SK-N-SH treated with all-trans-retinoic acid at 6 μM for 48 hours (cell line): ENCODE measurements around the gene TMEM135.

Source experiments
- ATAC-seq: fragments of 200-7000 bp; cut with Tn5 transposase; 3 replicates; pipeline ENCODE4 v1.9.1; 2020; ENCODE audit warnings: mild to moderate bottlenecking, moderate library complexity
- ARNTL ChIP-seq: fragments of 450-650 bp; formaldehyde crosslinking; IDR thresholded peaks from 2 replicates; pipeline ENCODE4 v1.5.0; 2020; ENCODE audit warnings: low read depth, mild to moderate bottlenecking, moderate library complexity, borderline replicate concordance
- BACH2 ChIP-seq: fragments of 250-450 bp; sonication (Bioruptor Pico); IDR thresholded peaks from 2 replicates; pipeline ENCODE4 v1.9.0; 2021; ENCODE audit warnings: mild to moderate bottlenecking, borderline replicate concordance
- CREB5 ChIP-seq: fragments of 250-450 bp; sonication (Bioruptor Pico); IDR thresholded peaks from 2 replicates; pipeline ENCODE4 v1.5.1; 2020; ENCODE audit warnings: low read depth, mild to moderate bottlenecking, moderate library complexity
- CSDC2 ChIP-seq: fragments of 250-450 bp; sonication (Bioruptor Pico); IDR thresholded peaks from 2 replicates; pipeline ENCODE4 v1.5.0; 2020; ENCODE audit warnings: mild to moderate bottlenecking, moderate library complexity
- CSRNP3 ChIP-seq: fragments of 250-450 bp; sonication (Bioruptor Pico); IDR thresholded peaks from 2 replicates; pipeline ENCODE4 v1.5.1; 2021; ENCODE audit warnings: mild to moderate bottlenecking, moderate library complexity
- ESRRG ChIP-seq: fragments of 250-450 bp; sonication (Bioruptor Pico); IDR thresholded peaks from 2 replicates; pipeline ENCODE4 v1.6.1; 2021; ENCODE audit warnings: mild to moderate bottlenecking
- GLIS3 ChIP-seq: fragments of 250-450 bp; sonication (Bioruptor Pico); IDR thresholded peaks from 2 replicates; pipeline ENCODE4 v1.5.0; 2020; ENCODE audit warnings: mild to moderate bottlenecking, moderate library complexity
- ISL1 ChIP-seq: fragments of 250-450 bp; sonication (Bioruptor Pico); IDR thresholded peaks from 2 replicates; pipeline ENCODE4 v2.1.2; 2022; ENCODE audit warnings: mild to moderate bottlenecking, moderate library complexity
- OSR1 ChIP-seq: fragments of 250-450 bp; sonication (Bioruptor Pico); IDR thresholded peaks from 2 replicates; pipeline ENCODE4 v1.8.0; 2022; ENCODE audit warnings: moderate library complexity, mild to moderate bottlenecking, inconsistent platforms
- PATZ1 ChIP-seq: fragments of 250-450 bp; sonication (Bioruptor Pico); IDR thresholded peaks from 2 replicates; pipeline ENCODE4 v1.8.0; 2020; ENCODE audit warnings: mild to moderate bottlenecking, moderate library complexity, borderline replicate concordance
- POU6F1 ChIP-seq: fragments of 250-450 bp; sonication (Bioruptor Pico); IDR thresholded peaks from 2 replicates; pipeline ENCODE4 v1.8.0; 2021; ENCODE audit warnings: low read depth, mild to moderate bottlenecking, moderate library complexity, borderline replicate concordance
- PPARA ChIP-seq: fragments of 250-450 bp; sonication (Bioruptor Pico); IDR thresholded peaks from 2 replicates; pipeline ENCODE4 v1.5.0; 2020; ENCODE audit warnings: mild to moderate bottlenecking, borderline replicate concordance
- SNAI2 ChIP-seq: fragments of 250-450 bp; sonication (Bioruptor Pico); IDR thresholded peaks from 2 replicates; pipeline ENCODE4 v1.5.0; 2020; ENCODE audit warnings: mild to moderate bottlenecking, moderate library complexity
- TCF4 ChIP-seq: fragments of 250-450 bp; sonication (Bioruptor Pico); IDR thresholded peaks from 2 replicates; pipeline ENCODE4 v1.8.0; 2021; ENCODE audit warnings: mild to moderate bottlenecking, moderate library complexity, borderline replicate concordance
- TOX ChIP-seq: fragments of 250-450 bp; sonication (Bioruptor Pico); IDR thresholded peaks from 2 replicates; pipeline ENCODE4 v1.8.0; 2021; ENCODE audit warnings: mild to moderate bottlenecking, moderate library complexity, borderline replicate concordance
- TSHZ2 ChIP-seq: fragments of 250-450 bp; sonication (Bioruptor Pico); IDR thresholded peaks from 2 replicates; pipeline ENCODE4 v1.5.0; 2020; ENCODE audit warnings: mild to moderate bottlenecking, moderate library complexity
- ZC3H10 ChIP-seq: fragments of 250-450 bp; sonication (Bioruptor Pico); IDR thresholded peaks from 2 replicates; pipeline ENCODE4 v1.5.1; 2021; ENCODE audit warnings: mild to moderate bottlenecking, moderate library complexity
- ZFP3 ChIP-seq: fragments of 250-450 bp; sonication (Bioruptor Pico); IDR thresholded peaks from 2 replicates; pipeline ENCODE4 v1.5.0; 2020; ENCODE audit warnings: mild to moderate bottlenecking, moderate library complexity
- ZNF70 ChIP-seq: fragments of 450-650 bp; formaldehyde crosslinking; IDR thresholded peaks from 2 replicates; pipeline ENCODE4 v1.5.0; 2020; ENCODE audit warnings: mild to moderate bottlenecking, moderate library complexity
- ZNF8 ChIP-seq: fragments of 450-650 bp; formaldehyde crosslinking; IDR thresholded peaks from 2 replicates; pipeline ENCODE4 v1.5.0; 2020; ENCODE audit warnings: mild to moderate bottlenecking, moderate library complexity

The TMEM135 gene

GRCh38 chr11:87063982-87064381, 26.2 kb downstream of the TMEM135 start:
- TF ChIP-seq CREB5 (CRISPR knock-in tag) = no peak
- TF ChIP-seq CSDC2 (CRISPR knock-in tag) = no peak
- TF ChIP-seq ZNF8 (CRISPR knock-in tag) = no peak
- TF ChIP-seq ISL1 (CRISPR knock-in tag) = no peak
- no peak for TF ChIP-seq PATZ1 (CRISPR knock-in tag)
- no peak for TF ChIP-seq POU6F1 (CRISPR knock-in tag)
- no peak for TF ChIP-seq CSRNP3
- TF ChIP-seq, all 23 proteins: peak for 0
- no peak for ATAC-seq

- TF ChIP-seq GLIS3 (no peak), PATZ1 (CRISPR knock-in tag) (no peak), CSDC2 (CRISPR knock-in tag) (no peak), TOX (no peak), TSHZ2 (no peak), ISL1 (CRISPR knock-in tag) (no peak), ZFP3 (CRISPR knock-in tag) (no peak), ESRRG (CRISPR knock-in tag) (no peak), BACH2 (CRISPR knock-in tag) (no peak), ARNTL (no peak), ZNF8 (CRISPR knock-in tag) (no peak), SNAI2 (CRISPR knock-in tag) (no peak), TCF4 (CRISPR knock-in tag) (no peak), ZC3H10 (CRISPR knock-in tag) (no peak), CSRNP3 (no peak), POU6F1 (CRISPR knock-in tag) (no peak), PPARA (no peak), CREB5 (CRISPR knock-in tag) (no peak), ZNF70 (CRISPR knock-in tag) (no peak), OSR1 (CRISPR knock-in tag) (no peak)
These were observed 35.1 kb downstream of the TMEM135 start for GRCh38 chr11:87072787-87073186.

More at GRCh38 chr11:87072787-87073186, 35.1 kb downstream of the TMEM135 start:
- ATAC-seq = no peak
